ENCODE results near the gene SLC66A2. TPM values are rescaled to one million over a fixed set of nuclear protein-coding genes. Genes with fewer than 3 reads are reported as not detected.

SLC66A2 gene
- total and polyA plus RNA-seq, 2 of the 13 experiments (the other 11 are each of a cell fraction or from before 2014, with no cell fraction given) = 33.5 to 41.9 TPM

GRCh38 chr18:79873449-79874110 lies 77.9 kb downstream of the SLC66A2 start (continued):
- TF ChIP-seq THAP7 (CRISPR knock-in tag; IDR thresholded peaks at IDR 0.05) = no peak
- no peak for TF ChIP-seq JUN (CRISPR knock-in tag; IDR thresholded peaks at IDR 0.05)
- no peak for TF ChIP-seq MAFF (IDR thresholded peaks at IDR 0.05; ENCODE audit: low read depth, low read length)
- no peak for TF ChIP-seq ZFP41 (CRISPR knock-in tag; IDR thresholded peaks at IDR 0.05; ENCODE audit: borderline replicate concordance)
- TF ChIP-seq ZNF556 (CRISPR knock-in tag; IDR thresholded peaks at IDR 0.05; ENCODE audit: borderline replicate concordance) = no peak
- TF ChIP-seq MTERF4 (CRISPR knock-in tag; IDR thresholded peaks at IDR 0.05) = no peak
- no peak for TF ChIP-seq ZBTB25 (CRISPR knock-in tag; IDR thresholded peaks at IDR 0.05)

DNA sequence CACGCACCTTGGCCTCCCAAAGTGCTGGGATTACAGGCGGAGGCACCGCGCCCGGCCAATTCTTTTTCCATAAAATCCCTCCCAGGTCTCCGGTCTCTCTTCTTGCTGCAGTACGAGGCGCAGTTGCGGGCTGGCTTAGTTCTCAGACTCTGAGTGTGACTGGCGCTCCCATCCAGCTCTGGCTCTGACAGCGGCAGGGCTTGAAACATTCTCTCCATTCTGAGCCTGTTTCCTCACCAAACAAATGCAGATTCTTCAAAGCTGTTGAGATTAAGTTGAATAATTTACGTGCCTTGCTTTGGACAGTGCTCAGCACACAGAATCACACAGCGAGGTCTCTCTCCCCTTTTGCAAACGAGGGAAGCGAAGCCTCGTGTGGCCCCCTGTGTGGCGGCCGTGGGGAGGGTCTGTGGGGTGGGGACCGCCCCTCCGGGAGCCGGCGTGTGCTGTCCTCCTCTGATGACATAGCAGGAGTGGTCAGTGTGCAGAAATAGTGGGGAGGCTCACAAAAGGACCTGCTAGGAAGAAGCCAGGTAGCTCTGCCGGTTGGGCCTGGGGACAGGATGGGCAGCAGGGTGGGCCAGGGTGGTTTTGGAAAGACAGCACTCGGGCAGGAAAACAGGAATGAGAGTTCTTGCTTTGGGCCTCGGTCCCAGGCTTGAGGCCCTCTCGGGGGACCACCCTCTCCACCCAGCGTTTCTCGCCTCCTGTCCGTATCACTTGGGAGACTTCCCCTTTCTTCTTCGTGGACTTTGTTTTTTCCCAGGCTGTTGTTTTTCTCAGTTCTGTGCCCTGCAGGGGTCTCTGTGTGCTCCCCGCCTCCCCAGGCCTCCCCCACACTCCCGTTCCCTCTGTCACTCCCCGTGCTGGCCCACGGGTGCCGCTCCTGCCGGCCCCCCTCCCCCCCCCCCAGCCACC lies 78.7 kb downstream of the SLC66A2 start:
- no peaks in the 10 kb centered on the region for H3K9me3 ChIP-seq (ENCODE audit: low read length)
- BruUV-seq (replicated peaks) = no TSS peak
- no peak for TF ChIP-seq SPEN (CRISPR knock-in tag; IDR thresholded peaks at IDR 0.05; ENCODE audit: low read depth)
- no peak for TF ChIP-seq ARNTL (CRISPR knock-in tag; IDR thresholded peaks at IDR 0.05)
- no peak for TF ChIP-seq KAT8 (CRISPR knock-in tag; IDR thresholded peaks at IDR 0.05)
- TF ChIP-seq IKZF4 (CRISPR knock-in tag; IDR thresholded peaks at IDR 0.05; ENCODE audit: borderline replicate concordance, low read depth, not compliant biosample characterization) = no peak
- TF ChIP-seq ARNT2 (CRISPR knock-in tag; IDR thresholded peaks at IDR 0.05; ENCODE audit: low read depth) = no peak
- TF ChIP-seq SYNCRIP (IDR thresholded peaks at IDR 0.05; ENCODE audit: insufficient read depth, low read depth, low read length) = no peak

More for the DNA sequence above, 78.7 kb downstream of the SLC66A2 start:
- H3K4me2 ChIP-seq (ENCODE audit: low read depth, low read length) = no peak overlapping the region
- H3K9ac ChIP-seq (ENCODE audit: insufficient read depth, low read depth, low read length) = no peak overlapping the region
- WGBS (ENCODE audit: low lambda C conversion rate) = 27% methylated on average over 30 of the region's 36 CpGs
- H3K4me3 ChIP-seq (replicated peaks in 1 of 3; ENCODE audit: insufficient read depth in 1 of 3, low read depth in 2 of 3, low read length in 3 of 3) = no peak overlapping the region
- ChIA-PET CTCF (ENCODE audit: low intra/inter-chr PET ratio, low total read pairs) (no interaction called here), POLR2A (no interaction called here)
- ATAC-seq = no peak
- no peaks in the 10 kb centered on the region for H4K20me1 ChIP-seq (ENCODE audit: insufficient read depth, low read length)
- H3K36me3 ChIP-seq (replicated peaks in 1 of 2; ENCODE audit: control insufficient read depth in 1 of 2, insufficient read depth in 2 of 2, low read length in 2 of 2) = no peaks in the 10 kb centered on the region
- no peak for DNase-seq (ENCODE audit: low spot score)
- H3K79me2 ChIP-seq (ENCODE audit: insufficient read depth, low read length) = no peaks in the 10 kb centered on the region
- H3K27ac ChIP-seq (ENCODE audit: extremely low read length, insufficient read depth, low read length) = no peak overlapping the region
- no peak overlapping the region for H2AFZ ChIP-seq (ENCODE audit: low read length)
- peaks cover 18 to 83% of the 10 kb centered on the region in 2 experiments for H3K27me3 ChIP-seq (ENCODE audit: control insufficient read depth in 1 of 2, insufficient read depth in 2 of 2, low read length in 2 of 2)
- peaks cover 8% of the 10 kb centered on the region for H3K4me1 ChIP-seq (ENCODE audit: insufficient read depth, low read length)
- intact Hi-C loops (cut with micrococcal nuclease; ENCODE audit: unreplicated experiment) = no loop called here
- in situ Hi-C loops (cut with HindIII; ENCODE audit: extremely low pct_ligation_motif_present, low pct_unique_long_range_greater_than_20kb) = no loop called here
- no peak for FAIRE-seq
